NCI-H82 treated with DMSO at 0.1 percent for 48 hours (cell line): ENCODE results near the gene RAD51.

Experiments
- DNase-seq: peaks from one replicate; lab custom pipeline; 2025; ENCODE audit not compliant: unreplicated experiment; lab: John Stamatoyannopoulos, UW

RAD51 gene

GRCh38 chr15:40721701-40722100 lies 26.7 kb downstream of the RAD51 start:
- no peak for DNase-seq

GRCh38 chr15:40722354-40722753 lies 27.4 kb downstream of the RAD51 start:
- DNase-seq: no peak

- DNase-seq: no peak
Observed at GRCh38 chr15:40722934-40723333, 28.0 kb downstream of the RAD51 start.

GRCh38 chr15:40723919-40724318 lies 28.9 kb downstream of the RAD51 start:
- DNase-seq: no peak

GRCh38 chr15:40731034-40731433 lies 36.1 kb downstream of the RAD51 start:
- DNase-seq: no peak

GRCh38 chr15:40736575-40736974 lies 41.6 kb downstream of the RAD51 start:
- DNase-seq: no peak

- DNase-seq: no peak
Observed at GRCh38 chr15:40737048-40737447, 42.1 kb downstream of the RAD51 start.

- no peak for DNase-seq
Observed at GRCh38 chr15:40739047-40739446, 44.1 kb downstream of the RAD51 start.

- DNase-seq: no peak
Observed at GRCh38 chr15:40739854-40740253, 44.9 kb downstream of the RAD51 start.

GRCh38 chr15:40743485-40743901 lies 48.5 kb downstream of the RAD51 start:
- DNase-seq: no peak

GRCh38 chr15:40743921-40744814 lies 49.2 kb downstream of the RAD51 start:
- DNase-seq: no peak

GRCh38 chr15:40744815-40745152 lies 49.8 kb downstream of the RAD51 start:
- DNase-seq: no peak

- no peak for DNase-seq
Observed at GRCh38 chr15:40746916-40747418, 52.0 kb downstream of the RAD51 start.

- no peak for DNase-seq
Observed at GRCh38 chr15:40747685-40748631, 53.0 kb downstream of the RAD51 start.

- DNase-seq: no peak
Observed at GRCh38 chr15:40749151-40749630, 54.2 kb downstream of the RAD51 start.

GRCh38 chr15:40750885-40751284 lies 55.9 kb downstream of the RAD51 start:
- DNase-seq: no peak

GRCh38 chr15:40751745-40752144 lies 56.8 kb downstream of the RAD51 start:
- no peak for DNase-seq

- DNase-seq: no peak
Observed at GRCh38 chr15:40754574-40754882, 59.6 kb downstream of the RAD51 start.

- DNase-seq: peak; percentile 88
Observed at GRCh38 chr15:40754883-40755811, 60.2 kb downstream of the RAD51 start, which contains the start of gene RMDN3. Gene RMDN3, minus strand, starts transcription at chr15:40755254. Its CDS starts 471 bp downstream, at chr15:40754783.

- DNase-seq: no peak
Observed at GRCh38 chr15:40755812-40756208, 60.8 kb downstream of the RAD51 start.
